ENCODE results near the gene INO80D.

INO80D gene

GRCh38 chr2:205976120-205976814, 109.7 kb downstream of the INO80D start:
- DNase-seq = no peak

GRCh38 chr2:205975082-205975949, 110.7 kb downstream of the INO80D start:
- no peak for DNase-seq

DNA sequence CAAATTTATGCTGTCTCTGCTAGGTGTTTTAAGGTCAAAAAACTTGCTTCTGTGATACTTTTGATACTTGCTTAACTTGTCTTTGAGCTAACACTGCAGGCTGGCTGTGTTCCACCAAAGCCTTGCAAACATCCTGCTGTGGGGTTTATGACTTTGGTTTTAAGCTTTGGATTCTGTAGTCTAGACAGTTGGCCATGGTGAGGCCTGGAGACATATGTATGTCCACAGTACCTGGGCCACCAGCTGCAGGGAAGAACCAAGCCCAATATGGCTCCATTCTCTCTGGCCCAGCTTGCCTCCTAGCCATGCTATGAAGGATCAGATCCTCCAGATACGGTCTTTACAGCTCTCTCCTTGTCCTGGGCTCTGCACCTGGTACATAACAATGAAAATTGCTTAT, 113.9 kb downstream of the INO80D start:
- DNase-seq = no peak

- no peak for DNase-seq
Observed at GRCh38 chr2:205970348-205970747, 115.6 kb downstream of the INO80D start.

DNA sequence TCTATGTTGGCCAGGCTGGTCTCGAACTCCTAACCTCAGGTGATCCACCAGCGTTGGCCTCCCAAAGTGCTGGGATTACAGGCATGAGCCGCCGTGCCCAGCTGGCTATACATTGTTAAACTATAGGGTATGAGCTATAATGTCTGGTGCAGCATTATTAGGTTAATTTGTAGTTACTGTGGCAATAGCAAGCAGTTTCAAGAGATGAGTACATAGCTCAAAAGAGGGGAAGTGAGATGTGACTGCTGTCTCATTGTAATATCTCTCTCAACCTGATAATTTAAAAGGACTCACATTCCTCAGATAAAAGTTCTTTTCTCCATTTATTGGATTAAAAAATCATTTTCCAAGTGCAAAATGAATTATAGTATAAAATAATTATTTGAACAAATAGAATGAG, 116.4 kb downstream of the INO80D start:
- no peak for DNase-seq

GRCh38 chr2:205967391-205968075, 118.4 kb downstream of the INO80D start:
- peak; percentile 17 for DNase-seq

DNA sequence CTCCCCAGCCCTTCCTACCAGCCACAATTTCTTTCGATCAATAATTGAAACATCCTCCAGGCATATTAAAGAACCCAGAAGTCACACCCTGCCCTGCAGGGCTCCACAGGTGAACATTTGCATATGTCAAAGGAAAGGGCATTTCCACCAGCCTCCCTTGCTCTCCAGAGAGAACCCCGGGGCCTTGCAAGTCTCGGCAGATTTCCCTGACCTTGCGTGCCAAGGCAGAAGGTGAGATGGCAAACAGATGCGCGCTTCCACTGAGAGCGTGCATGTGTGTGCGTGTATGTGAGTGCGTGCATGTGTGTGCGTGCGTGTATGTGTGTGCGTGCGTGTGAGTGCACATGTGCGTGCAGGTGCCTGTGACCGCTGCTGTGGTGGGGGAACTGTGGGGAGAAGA, 120.3 kb downstream of the INO80D start:
- DNase-seq = no peak

DNA sequence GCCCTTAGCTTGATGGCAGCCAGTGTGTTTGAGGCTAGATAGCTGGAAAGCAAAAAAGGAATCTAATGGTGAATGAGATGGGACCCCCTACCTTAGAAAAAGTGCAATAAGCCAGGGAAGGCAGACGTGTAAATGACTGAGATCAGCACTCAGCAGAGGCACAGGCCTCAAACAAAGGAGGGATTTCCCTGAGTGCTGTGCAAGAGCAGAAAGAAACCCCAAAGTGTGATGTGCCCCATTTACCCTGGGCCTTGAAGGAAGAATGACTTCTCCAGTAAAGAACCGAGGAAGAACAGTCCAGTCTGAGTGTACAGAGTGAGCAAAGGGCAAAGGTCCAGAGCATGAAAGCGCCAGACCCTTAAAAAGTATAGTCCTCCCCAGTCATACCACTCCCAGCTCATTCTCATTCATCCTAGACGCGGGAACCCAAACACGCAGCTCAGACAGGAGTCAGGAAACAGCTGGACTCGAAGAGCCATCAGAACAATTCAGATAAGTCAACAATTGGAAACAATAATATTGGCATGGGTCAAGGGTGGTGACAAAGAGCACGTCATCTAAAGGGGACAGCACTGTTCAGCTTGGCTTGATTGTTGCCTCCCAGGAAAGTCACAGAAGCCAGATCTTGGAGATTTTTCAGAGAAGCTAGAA, 121.7 kb downstream of the INO80D start:
- no peak for DNase-seq

- no peak for DNase-seq
Observed at GRCh38 chr2:205959521-205959920, 126.5 kb downstream of the INO80D start.

- DNase-seq = no peak
Observed at GRCh38 chr2:205957452-205958154, 128.4 kb downstream of the INO80D start.

- DNase-seq = no peak
Observed at GRCh38 chr2:205954707-205955106, 131.3 kb downstream of the INO80D start.

DNA sequence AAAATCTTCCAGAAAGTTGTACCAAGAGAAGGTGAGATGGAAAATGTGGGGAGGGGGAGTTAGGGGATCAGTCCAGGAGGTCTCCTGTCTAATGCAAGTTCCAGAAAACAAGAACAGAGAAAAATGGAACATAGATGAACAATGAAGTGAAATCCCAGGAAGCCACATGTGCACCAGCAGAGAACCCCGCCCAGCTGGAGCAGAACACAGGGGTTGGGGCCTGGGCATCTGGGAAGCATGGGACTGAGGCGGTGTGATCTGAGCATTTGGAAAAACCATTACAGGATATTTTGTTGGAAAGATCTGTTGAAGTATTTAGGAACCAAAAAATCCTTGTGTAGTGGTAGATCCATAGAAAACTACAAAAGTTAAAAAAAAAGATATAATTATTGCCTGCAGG, 133.7 kb downstream of the INO80D start:
- DNase-seq = no peak

- no peak for DNase-seq
Observed at GRCh38 chr2:205948883-205949282, 137.1 kb downstream of the INO80D start.

DNA sequence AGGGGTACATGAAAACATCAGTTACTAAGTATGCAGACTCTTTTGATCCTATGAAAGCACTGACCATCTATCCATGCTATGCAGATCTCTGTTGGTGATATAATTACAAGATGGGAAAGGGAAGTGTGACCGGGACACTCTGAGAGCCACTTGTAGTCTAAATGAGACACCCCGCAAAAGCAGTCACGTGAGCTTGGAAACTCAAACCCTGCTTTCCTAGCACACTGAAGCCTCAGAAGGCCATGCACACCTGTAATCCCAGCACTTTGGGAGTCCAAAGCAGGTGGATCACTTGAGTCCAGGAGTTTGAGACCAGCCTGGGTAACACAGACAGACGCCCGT, 137.5 kb downstream of the INO80D start:
- DNase-seq = no peak

- peak; percentile 64 for DNase-seq
Observed at GRCh38 chr2:205947621-205948495, 138.1 kb downstream of the INO80D start.

DNA sequence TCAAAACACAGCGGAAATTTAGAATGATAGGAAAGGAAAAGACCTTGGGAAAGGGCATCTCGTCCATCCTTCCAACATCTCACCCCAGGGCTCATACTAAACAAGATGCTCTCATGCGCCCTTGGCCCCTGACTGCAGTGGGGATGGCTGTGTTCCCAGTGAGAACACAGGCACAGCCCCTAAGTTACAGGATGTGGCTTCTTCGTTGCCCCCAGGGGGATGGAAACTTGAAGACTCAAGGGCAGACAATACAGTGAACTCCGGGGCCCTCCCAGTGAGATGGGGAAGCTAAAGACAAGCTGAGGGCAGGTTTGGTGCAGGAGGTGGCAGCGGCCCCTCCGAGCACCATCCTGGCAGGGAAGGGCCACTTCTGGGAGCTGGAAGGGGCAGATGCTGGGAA, 139.7 kb downstream of the INO80D start:
- no peak for DNase-seq
